RPMI7951 (cell line): ENCODE data around the gene CCDC177. TPM values are rescaled to one million over a fixed set of nuclear protein-coding genes. Genes with fewer than 3 reads are reported as not detected.
A peak's percentile ranks its signal among the peaks of the same experiment; 100 is the strongest.

Experiments used
- DNase-seq: peaks from one replicate; pipeline ENCODE4 v3.0.0-alpha.2; 2012; ENCODE audit warnings: low read depth
- total RNA-seq: library from RNA; depleted of rRNA; stranded (reverse); fragments of >200 nt; shearing (Covaris generic); gene quantifications from 2 replicates; pipeline ENCODE4 v1.2.3, GENCODE V29; 2014

The CCDC177 gene
- total RNA-seq, 1 experiment from 2014 or later, result not detected

GRCh38 chr14:69567563-69567962, 7.1 kb downstream of the CCDC177 start:
- no peak for DNase-seq

- DNase-seq, result no peak
Measured at GRCh38 chr14:69561893-69562292, 12.8 kb downstream of the CCDC177 start.

- no peak for DNase-seq
Measured at GRCh38 chr14:69560826-69561225, 13.8 kb downstream of the CCDC177 start.

DNA sequence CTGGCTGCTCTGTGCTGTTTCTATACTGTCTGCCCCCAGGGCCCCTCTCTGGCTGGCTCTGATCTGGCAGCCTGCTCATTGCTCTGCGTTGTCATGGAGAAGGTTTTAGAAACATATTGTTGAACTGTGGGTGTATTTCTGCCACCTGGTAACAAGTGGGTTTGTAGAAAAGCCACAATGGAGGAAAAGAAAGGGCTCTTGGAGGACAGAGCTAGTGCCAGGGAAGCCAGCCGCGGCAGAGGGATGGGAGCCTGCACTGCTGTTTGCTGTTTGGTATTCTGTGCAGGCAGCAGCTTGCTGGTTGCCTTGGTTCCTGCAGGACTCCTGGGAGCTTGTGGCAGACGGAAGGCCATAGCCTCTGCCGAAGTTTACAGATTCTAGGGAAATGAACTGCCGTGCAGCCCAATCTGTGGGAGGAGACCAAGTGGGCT, 15.1 kb downstream of the CCDC177 start:
- DNase-seq, result peak; percentile 26

- no peak for DNase-seq
Measured at GRCh38 chr14:69558774-69559173, 15.9 kb downstream of the CCDC177 start.

DNA sequence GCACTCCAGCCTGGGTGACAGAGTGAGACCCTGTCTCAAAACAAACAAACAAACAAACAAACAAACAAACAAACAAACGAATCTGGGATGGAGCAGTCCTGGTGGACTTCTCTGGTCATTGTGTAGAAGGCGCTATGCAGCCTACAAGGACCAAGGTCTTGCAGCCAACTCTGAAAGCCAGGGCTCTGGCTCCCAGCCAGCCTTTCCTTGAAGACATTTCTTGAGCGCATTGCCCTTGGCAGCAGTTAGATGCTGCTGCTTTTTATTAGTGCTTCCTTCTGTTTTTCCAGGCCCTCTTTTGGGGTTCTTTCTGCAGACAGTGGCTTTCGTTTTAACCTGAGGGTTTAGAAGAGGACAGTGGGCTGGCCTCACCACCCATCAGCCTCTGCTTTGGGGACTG, 20.2 kb downstream of the CCDC177 start:
- DNase-seq, result no peak

- peak; percentile 26 for DNase-seq
Measured at GRCh38 chr14:69553252-69553651, 21.4 kb downstream of the CCDC177 start.

DNA sequence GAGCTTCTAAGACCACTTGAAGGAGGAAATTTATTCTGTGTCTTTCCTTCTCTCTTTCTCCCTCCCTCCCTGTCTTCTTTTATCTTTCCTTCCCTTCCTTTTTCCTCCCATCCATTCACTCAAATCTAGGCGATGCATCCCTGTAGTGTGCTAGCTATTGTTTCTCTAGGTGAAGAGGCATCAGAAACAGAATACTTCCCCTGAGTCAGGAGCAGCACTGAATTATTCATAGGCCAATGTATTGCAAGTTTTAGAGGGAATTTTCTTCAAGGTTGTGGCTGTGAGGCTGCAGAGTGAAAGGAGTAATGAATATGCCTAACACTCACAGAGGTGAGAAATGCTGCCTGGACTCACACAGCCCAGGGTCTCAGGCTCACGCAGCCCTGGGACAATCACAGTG, 23.2 kb downstream of the CCDC177 start:
- no peak for DNase-seq

DNA sequence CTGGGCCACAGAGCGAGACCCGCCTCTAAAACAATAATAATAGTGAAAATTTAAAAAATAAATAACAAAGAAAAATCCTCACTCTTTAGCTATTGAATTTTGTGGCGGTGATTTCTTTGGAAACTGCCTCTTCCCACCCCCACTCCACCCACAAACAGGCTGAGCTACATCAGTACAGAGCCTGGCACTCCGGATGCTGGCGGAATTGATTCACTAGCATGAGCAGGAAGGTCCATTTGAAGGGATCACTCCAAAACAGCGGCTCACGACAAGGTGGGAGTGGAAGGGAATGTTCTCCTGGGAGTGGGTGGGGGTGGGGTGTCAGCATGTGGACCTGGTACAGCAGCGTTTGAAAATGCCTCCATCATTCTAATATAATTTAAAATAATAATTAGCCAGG, 26.1 kb downstream of the CCDC177 start:
- no peak for DNase-seq

- DNase-seq, result no peak
Measured at GRCh38 chr14:69547701-69548348, 26.8 kb downstream of the CCDC177 start.

- peak; percentile 92 for DNase-seq
Measured at GRCh38 chr14:69543341-69544115, 31.1 kb downstream of the CCDC177 start.

- no peak for DNase-seq
Measured at GRCh38 chr14:69542311-69542710, 32.4 kb downstream of the CCDC177 start.

DNA sequence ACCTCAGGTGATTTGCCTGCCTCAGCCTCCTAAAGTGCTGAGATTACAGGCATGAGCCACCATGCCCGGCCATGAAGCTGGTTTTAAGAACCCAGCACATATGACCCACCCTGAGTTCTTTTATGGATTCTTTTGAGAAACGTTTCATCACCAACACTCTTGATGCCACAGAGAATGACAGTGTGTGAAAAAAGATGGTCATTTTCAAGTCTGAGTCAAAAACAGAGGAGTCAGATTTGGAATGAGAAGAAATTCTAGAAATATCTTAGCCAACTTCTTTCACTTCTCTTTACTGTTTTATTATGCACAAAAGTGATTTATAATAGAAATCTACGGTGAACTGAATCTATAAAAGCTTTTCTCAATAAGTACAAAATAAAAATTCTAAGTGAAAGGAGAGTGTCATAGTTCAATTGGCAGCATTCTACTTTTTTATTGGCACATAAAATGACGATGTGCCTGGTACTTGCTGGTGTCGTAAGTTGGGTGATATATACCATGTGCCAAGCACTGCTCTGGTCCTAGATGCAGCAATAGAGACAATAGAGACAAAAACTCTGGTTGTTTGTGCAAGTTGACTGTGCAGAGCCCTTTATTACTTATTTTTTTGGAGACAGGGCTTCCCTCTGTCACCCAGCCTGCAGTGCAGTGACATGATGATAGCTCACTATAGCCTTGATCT, 33.9 kb downstream of the CCDC177 start:
- DNase-seq, result no peak

GRCh38 chr14:69539631-69540410, 34.9 kb downstream of the CCDC177 start:
- DNase-seq, result peak; percentile 28

GRCh38 chr14:69538766-69539165, 35.9 kb downstream of the CCDC177 start:
- DNase-seq, result no peak

DNA sequence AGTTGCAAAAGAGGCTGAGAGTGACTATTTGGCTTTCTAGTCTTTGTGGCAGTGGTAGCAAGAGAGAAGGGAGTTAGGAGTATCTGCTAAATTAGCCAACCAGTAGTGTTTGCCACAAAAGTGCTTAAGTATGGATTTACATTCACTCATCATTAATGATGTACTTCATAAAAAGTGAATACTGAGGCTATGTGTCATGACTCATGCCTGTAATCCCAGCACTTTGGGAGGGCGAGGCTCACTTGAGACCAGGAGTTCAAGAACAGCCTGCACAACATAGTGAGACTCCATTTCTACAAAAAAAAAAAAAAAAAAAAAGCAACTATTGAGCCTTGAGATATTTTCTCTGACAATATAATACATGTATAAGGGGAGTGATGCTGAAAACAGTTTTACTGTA, 36.8 kb downstream of the CCDC177 start:
- DNase-seq, result no peak

GRCh38 chr14:69536971-69537370, 37.7 kb downstream of the CCDC177 start:
- no peak for DNase-seq

- peak; percentile 42 for DNase-seq
Measured at GRCh38 chr14:69535230-69535848, 39.3 kb downstream of the CCDC177 start.

DNA sequence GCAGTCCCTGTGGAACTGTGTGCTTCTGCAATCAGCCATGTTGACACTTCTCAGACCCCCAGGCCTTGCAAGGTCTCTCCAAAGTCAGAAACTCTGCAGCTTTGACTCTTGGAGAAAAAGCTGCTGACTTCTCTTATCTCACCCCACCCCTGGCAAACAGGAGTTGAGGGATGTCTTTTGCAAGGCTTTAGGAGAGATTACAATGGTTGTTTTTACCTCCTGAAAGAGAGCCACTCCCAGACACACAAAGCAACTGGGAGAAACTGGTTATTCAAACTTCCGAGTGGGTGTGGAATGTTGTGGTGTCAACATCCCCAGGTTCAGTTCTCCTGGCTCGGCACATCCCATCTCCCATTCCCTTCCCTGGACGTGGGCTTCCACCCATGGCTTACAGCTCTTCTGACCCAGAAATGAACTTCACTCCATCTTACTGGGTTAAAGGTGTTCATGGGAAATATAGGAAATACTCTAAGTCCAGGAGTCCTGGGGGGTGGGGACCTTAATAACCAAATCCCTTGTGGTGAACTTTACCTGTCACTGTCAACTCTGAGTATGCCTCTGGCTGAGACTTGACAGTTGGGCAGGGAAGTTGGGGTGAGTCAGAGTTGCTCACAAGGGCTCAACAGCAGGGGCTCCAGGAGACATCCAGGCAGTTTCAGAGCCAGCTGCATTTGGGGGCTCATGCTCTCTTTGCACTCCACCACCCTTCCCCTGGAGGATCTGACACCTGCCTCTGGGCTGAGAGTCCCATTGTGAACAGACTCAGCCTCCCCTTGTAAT, 41.9 kb downstream of the CCDC177 start:
- no peak for DNase-seq

GRCh38 chr14:69531135-69531534, 43.5 kb downstream of the CCDC177 start:
- no peak for DNase-seq

DNA sequence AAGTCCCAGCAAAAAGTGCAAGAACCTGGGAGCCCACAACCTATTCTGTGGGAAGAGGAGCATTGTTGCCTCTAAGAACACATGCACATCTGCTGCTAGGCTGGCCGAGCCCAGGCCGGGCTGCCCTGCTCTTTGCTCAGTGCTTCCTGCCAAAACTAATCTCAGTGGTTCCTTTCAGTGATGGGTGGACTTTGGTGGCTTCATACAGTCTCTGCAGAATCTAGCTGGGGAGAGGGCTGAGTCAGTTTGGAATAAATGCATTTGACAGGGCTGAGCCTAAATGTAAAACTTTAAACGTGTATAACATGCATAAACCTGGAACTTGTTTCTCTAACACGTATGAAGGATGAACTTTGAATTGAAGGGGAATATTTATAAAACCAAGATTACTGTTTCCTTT, 44.6 kb downstream of the CCDC177 start:
- DNase-seq, result no peak
